Activated naive CD4-positive, alpha-beta T cell treated with Interleukin-2 at 50 U/mL for 16 hours (primary cell): ENCODE measurements around the gene ITGB1BP1.

Source experiments
- DNase-seq: peaks from one replicate; pipeline ENCODE4 v3.0.0-alpha.2; 2020

ITGB1BP1 gene

GRCh38 chr2:9424447-9425164 lies 1.3 kb upstream of the ITGB1BP1 start:
- DNase-seq: no peak

DNA sequence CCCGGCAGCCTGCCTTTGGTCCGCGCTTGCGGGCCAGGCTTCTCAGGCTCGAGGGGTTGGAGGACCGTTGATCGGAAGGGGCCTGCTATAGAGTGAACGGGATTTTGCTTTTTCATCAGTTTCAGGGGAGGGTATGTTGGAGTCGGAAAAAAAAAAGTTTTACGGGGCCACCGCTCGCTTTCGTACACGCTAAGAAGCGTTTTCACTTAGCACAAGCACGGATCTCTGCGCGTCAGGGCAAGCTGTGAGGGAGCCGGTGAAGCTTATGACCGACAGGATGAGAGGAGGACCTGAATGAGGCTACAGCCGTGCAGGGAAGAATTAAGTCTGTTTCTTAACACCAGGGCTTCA lies 569 bp upstream of the ITGB1BP1 start:
- DNase-seq: peak; percentile 37

GRCh38 chr2:9422321-9423099 lies 818 bp downstream of the ITGB1BP1 start:
- peak; percentile 58 for DNase-seq

GRCh38 chr2:9420495-9420894 lies 2.8 kb downstream of the ITGB1BP1 start:
- DNase-seq: no peak

DNA sequence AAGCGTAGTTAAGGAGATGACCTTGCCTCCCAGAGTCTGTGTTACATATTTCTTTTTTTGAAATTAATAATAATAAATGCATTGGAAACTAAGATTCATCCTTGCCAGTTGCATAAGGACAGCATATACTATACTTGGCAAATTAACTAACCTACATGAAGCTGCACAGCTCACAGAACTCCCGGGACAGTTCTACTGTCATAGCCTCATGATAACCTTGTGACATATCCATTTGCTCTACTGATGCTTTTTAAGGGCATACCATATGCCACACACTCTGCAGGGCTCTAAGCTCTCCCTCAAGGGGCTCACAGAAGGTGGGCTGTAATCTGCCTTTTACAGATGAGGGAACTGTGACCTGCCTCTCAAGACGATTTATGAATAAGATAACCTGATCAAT lies 3.8 kb downstream of the ITGB1BP1 start:
- no peak for DNase-seq

GRCh38 chr2:9418746-9419145 lies 4.6 kb downstream of the ITGB1BP1 start:
- no peak for DNase-seq

DNA sequence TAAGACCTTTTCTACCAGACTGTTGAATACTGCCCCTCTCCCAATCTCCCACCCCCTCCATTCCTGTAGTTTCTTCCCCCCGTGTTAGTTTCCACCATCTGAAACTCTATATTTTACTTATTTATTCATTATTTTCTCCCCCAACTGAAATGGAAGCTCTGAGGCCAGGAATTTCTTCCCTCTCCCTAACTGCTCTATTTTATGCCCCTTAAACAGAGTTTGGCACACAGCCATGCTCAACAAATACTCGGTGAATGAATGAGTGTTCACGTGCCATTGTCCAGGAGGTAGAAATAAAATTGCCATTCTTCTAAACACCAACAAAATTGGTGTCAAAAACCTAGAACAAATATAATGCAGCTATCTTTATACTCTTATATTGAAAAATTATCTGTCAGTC lies 5.6 kb downstream of the ITGB1BP1 start:
- no peak for DNase-seq

DNA sequence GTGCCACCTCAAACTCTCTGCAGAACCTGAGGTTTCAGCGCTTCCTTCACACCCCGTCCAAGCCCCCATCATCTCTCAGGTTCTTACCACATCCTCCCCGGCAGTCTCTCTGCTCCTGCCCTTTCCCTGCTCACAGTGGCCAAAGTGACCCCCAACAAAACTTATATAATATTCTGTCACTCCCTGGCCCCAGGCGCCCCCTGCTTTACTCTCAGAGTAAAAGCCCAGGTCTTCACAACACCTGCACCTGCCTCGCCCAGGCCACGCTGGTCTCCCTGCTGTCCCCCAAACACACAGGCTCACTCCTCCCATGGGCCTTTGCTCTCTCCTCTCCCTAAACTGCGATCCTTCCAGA lies 6.4 kb downstream of the ITGB1BP1 start:
- DNase-seq: no peak

- no peak for DNase-seq
Measured at GRCh38 chr2:9416267-9416961, 6.9 kb downstream of the ITGB1BP1 start.

DNA sequence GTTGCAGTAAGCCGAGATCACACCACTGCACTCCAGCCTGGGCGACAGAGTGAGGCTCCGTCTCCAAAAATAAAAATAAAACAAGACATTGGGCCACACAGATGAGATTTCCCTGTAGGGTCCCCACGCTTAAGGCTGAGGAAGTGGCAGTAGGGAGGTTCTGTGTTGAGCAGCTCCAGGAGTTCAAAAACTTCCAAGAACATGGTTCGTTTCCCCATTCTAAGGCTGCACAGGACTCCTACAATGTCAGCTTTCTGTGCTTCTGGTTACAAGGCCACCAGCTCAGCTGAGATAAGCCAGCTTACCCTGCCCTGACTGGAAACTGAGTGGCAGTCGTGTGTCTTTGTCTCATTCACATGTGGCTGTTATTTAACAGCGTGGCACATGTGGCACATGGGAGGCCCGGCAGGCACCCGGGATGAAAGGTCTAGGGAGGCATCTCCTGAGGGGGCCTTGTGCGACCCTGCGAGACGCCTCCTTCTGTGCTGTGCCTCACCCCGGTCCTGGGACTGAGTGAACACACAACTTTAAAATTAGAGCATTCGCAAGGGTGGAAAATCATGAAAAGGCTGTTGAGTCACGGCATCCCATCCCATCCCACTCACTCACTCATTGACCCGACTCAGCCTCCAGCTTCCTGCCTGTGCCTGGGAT lies 7.7 kb downstream of the ITGB1BP1 start:
- no peak for DNase-seq

GRCh38 chr2:9412781-9413180 lies 10.5 kb downstream of the ITGB1BP1 start:
- DNase-seq: no peak

DNA sequence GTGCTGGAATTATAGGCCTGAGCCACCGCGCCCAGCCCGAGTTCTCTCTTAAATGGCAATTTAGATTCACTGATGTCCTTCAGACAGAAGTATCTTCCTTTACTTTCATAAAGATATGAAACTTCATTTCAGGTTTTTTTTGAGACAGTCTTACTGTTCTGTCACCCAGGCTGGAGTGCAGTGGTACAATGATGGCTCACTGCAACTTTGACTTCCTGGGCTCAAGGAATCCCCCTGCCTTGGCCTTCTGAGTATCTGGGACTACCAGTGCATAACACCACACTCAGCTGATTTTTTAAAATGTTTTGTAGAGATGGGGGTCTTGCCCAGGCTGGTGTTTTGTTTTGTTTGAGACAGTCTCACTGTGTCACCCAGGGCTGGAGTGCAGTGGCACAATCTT lies 13.2 kb downstream of the ITGB1BP1 start:
- DNase-seq: no peak

GRCh38 chr2:9408641-9409151 lies 14.6 kb downstream of the ITGB1BP1 start:
- no peak for DNase-seq

- no peak for DNase-seq
Measured at GRCh38 chr2:9407363-9407811, 15.9 kb downstream of the ITGB1BP1 start.

DNA sequence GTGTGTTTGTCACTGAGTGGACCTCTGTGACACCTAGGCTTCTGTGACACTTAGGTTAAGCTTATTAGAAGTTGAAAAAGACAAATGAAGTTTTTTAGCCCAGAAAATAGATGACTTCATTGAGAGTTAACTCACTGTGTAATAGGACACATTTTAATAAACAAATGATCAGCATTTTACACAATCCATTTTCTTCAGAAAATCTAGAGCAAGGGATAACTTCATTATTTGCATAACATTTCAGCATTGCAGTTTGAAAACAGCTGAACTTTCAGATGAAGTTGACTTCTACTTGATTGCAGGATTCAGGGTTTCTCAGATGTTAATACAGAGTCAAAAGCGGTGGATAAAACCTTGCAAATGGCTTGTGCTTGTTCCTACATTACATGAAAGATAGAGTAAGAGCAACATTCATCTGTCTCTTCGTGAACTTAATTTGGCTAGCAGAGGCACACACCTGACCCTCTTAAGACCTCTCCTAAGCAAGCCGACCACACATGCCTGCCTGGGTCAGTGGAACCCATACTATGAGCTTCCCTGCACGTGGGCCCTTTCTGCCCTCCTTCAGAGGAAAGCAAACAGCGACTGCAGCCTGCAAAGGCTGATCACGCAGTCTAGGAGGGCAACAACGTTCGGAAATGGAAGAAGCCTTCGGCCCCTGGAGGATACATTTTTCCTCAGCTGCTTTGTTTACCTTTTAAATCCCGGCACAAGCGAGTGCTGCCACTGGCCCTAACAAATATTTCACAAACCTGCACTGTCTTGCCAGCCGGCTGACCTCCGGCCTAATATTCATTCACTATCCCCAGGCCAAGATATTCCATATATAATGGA lies 16.6 kb downstream of the ITGB1BP1 start:
- DNase-seq: no peak

DNA sequence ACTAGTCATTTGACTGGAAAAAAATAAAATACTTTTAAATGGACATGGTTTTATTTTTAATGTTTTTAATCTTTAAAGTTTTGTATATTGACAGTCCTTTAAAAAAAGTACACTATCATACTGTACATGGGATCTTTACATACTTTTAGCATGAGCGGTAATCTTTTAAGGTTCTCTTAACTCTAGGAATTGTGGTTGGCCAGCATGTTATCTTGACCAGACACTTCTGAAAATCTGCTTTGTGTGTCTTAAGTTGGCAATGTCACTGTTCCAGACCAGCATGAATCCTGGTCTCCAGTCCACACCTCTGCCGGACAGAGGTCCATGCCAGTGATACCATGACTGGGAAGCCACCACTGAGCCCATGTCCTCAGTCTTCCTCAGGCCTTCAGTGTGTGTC lies 17.7 kb downstream of the ITGB1BP1 start:
- no peak for DNase-seq

DNA sequence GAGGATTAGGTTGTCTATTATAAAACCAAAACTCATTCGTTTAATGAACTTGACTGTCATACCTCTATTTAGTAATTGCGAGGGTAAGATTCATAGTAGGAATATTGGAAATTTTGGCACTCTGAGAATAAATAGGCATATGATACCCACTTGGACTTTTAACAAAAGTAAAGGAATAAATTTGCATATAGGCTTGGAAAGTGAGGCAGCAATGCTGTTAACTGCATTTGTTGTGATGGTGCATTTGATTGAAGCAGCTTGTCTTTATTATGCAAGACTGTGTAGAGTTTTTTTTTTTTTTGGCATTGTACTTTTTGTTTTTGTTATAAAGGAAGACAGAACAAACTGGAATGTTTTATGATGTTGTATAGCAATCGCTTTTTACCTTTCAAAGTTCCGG lies 18.9 kb downstream of the ITGB1BP1 start:
- no peak for DNase-seq

- no peak for DNase-seq
Measured at GRCh38 chr2:9403924-9404323, 19.4 kb downstream of the ITGB1BP1 start.

- DNase-seq: no peak
Measured at GRCh38 chr2:9401646-9402371, 21.5 kb downstream of the ITGB1BP1 start.

DNA sequence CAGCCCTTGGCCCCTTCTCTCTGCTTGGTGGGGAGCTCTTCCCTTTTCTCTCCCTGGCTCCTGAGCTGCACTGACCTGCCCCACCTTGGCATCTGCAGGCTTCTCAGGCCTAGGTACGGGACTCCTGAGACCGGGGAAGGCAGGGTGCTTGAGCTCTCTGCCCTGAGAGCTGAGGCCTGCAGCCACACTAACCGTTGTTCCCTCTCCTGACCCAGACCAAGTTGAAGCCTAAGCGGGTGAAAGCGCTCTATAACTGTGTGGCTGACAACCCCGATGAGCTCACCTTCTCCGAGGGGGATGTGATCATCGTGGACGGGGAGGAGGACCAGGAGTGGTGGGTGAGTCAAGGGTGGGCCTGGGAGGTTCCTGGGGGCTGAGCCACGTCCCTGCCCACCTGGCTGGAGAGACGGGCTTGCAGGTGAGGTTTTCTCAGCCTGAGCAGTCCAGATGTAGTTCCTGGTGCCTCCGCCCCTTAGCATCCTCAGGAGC lies 22.2 kb downstream of the ITGB1BP1 start:
- DNase-seq: no peak

DNA sequence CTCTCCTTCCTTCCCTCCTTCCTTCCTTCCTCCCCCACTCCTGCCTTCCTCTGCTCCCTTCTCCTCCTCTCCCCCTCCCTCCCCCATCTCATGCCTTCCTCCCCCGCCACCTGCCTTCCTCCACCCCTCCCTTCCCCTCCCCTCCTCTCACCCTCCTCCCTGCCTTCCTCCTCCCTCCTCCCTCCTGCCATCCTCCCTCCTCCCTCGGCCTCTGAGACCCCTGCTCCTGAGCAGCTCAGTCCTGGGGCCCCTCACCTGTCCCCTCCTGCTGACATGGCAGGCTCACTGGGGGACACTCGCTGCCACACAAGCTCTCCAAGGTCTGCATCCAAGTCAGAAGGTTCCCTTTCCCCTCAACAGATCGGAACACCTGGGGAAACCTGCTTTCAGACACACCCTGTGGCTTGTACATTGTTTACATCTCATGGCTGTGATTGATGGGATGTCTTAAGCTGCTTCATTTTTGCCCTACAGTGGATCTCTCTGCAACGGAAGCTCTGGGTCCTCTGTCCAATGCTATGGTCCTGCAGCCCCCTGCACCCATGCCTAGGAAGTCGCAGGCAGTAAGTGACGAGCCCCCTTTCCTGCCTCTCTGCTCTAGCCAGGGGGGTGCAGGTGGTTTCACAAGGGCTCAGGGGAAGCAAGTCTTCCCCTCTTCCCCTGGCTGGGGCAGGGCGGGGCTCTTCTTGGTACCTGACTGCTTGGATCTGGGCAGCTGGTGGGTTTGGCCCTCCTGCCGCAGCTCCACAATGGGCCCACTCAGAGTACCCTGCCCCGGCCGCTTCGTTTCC lies 22.9 kb downstream of the ITGB1BP1 start:
- no peak for DNase-seq
